ENCODE results near the gene NDOR1. TPM values are rescaled to one million over a fixed set of nuclear protein-coding genes. Genes with fewer than 3 reads are reported as not detected.
A peak's percentile ranks its signal among the peaks of the same experiment; 100 is the strongest.

The NDOR1 gene
- polyA plus RNA-seq, 4 donors: 9.2 to 15.3 (median 12.1) TPM

DNA sequence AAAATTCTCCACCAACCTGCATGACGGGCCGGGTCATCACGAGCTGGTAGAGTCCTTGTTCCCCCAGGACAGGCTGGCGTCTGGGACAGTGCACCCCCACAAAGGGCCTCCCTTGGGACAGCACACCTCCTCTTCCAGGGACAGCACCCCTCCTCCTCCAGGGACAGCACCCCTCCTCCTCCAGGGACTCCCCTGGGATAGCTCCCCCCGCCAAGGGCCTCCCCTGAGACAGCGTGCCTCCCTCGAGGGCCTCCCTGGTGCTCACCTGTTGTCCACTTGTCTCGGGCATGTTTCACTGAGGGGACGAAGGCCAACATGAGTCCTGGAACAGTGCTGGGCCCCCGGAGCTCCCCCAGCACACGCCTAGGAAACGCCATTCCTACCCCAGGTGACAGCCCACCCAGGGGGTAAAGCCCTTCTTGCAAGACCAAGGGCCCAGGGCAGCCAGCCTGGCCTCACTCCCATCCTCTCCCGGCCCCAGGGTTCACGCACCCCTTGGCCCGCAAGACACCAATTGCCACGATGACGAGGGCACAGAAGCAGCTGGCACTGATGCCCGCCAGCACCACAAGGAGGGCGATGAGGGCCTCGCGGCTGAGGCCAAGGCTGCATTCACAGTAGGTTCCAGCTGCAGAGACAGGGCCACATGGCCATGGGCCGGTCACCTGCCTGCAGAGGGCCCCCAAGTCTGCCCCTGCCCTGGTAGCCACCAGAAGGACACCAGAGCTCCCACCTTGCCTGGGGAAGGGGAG lies 34.2 kb upstream of the NDOR1 start:
- H3K36me3 ChIP-seq (ENCODE audit: control insufficient read depth in 3 of 3, insufficient read depth in 2 of 3, low read depth in 1 of 3, low read length in 3 of 3): no peaks in the 10 kb centered on the region
- H3K4me3 ChIP-seq (ENCODE audit: low read depth in 1 of 3, low read length in 3 of 3): no peak overlapping the region
- FAIRE-seq (no peak), DNase-seq (no peak)
- H3K4me1 ChIP-seq (ENCODE audit: control insufficient read depth in 3 of 3, insufficient read depth in 2 of 3, low read depth in 1 of 3, low read length in 2 of 3): peaks cover 0 to 7% (median 5%) of the 10 kb centered on the region in 3 donors
- H3K27me3 ChIP-seq (ENCODE audit: control insufficient read depth in 3 of 3, insufficient read depth in 3 of 3, low read length in 3 of 3): peaks cover 6 to 58% (median 15%) of the 10 kb centered on the region in 3 donors
- 81 to 82% (median 82%) methylated on average over 22 of the region's 22 CpGs for whole genome bisulfite sequencing, 3 donors
- H3K27ac ChIP-seq (ENCODE audit: low read depth in 1 of 3, low read length in 2 of 3): no peak overlapping the region
- no peaks in the 10 kb centered on the region for H3K9me3 ChIP-seq (ENCODE audit: control insufficient read depth in 2 of 2, insufficient read depth in 1 of 2, low read depth in 1 of 2, low read length in 1 of 2)

GRCh38 chr9:137172901-137173795 lies 32.4 kb upstream of the NDOR1 start:
- Histone ChIP-seq H3K4me1 (ENCODE audit: control insufficient read depth in 3 of 3, insufficient read depth in 2 of 3, low read depth in 1 of 3, low read length in 2 of 3) (peaks cover 0 to 7% (median 5%) of the 10 kb centered on the region in 3 donors), H3K27ac (ENCODE audit: low read depth in 1 of 3, low read length in 2 of 3) (peak overlapping the region in 1 of 3 donors; percentile 23), H3K27me3 (ENCODE audit: control insufficient read depth in 3 of 3, insufficient read depth in 3 of 3, low read length in 3 of 3) (peaks cover 6 to 41% (median 9%) of the 10 kb centered on the region in 3 donors), H3K36me3 (ENCODE audit: control insufficient read depth in 3 of 3, insufficient read depth in 2 of 3, low read depth in 1 of 3, low read length in 3 of 3) (peaks cover 0 to 15% (median 3%) of the 10 kb centered on the region in 3 donors), H3K4me3 (ENCODE audit: low read depth in 1 of 3, low read length in 3 of 3) (no peak overlapping the region), H3K9me3 (ENCODE audit: control insufficient read depth in 2 of 2, insufficient read depth in 1 of 2, low read depth in 1 of 2, low read length in 1 of 2) (no peaks in the 10 kb centered on the region)
- DNase-seq (no peak), FAIRE-seq (no peak)
- 21 to 53% (median 30%) methylated on average over 18 to 21 of the region's 21 CpGs for WGBS, 3 donors

GRCh38 chr9:137173796-137174664 lies 31.5 kb upstream of the NDOR1 start:
- peaks cover 6 to 34% (median 9%) of the 10 kb centered on the region in 3 donors for H3K27me3 ChIP-seq (ENCODE audit: control insufficient read depth in 3 of 3, insufficient read depth in 3 of 3, low read length in 3 of 3)
- no peak for FAIRE-seq

GRCh38 chr9:137174722-137175293 lies 30.7 kb upstream of the NDOR1 start:
- H3K27me3 ChIP-seq (ENCODE audit: control insufficient read depth in 3 of 3, insufficient read depth in 3 of 3, low read length in 3 of 3): peaks cover 0 to 33% (median 9%) of the 10 kb centered on the region in 3 donors
- no peak overlapping the region for H3K27ac ChIP-seq (ENCODE audit: low read depth in 1 of 3, low read length in 2 of 3)
- 5 to 39% (median 21%) methylated on average over 30 to 34 of the region's 34 CpGs for WGBS, 3 donors
- DNase-seq (no peak), FAIRE-seq (no peak)
- H3K36me3 ChIP-seq (ENCODE audit: control insufficient read depth in 3 of 3, insufficient read depth in 2 of 3, low read depth in 1 of 3, low read length in 3 of 3): peaks cover 3 to 32% (median 11%) of the 10 kb centered on the region in 3 donors
- peaks cover 0 to 5% (median 4%) of the 10 kb centered on the region in 3 donors for H3K4me1 ChIP-seq (ENCODE audit: control insufficient read depth in 3 of 3, insufficient read depth in 2 of 3, low read depth in 1 of 3, low read length in 2 of 3)
- no peaks in the 10 kb centered on the region for H3K9me3 ChIP-seq (ENCODE audit: control insufficient read depth in 2 of 2, insufficient read depth in 1 of 2, low read depth in 1 of 2, low read length in 1 of 2)
- H3K4me3 ChIP-seq (ENCODE audit: low read depth in 1 of 3, low read length in 3 of 3): no peak overlapping the region

More at GRCh38 chr9:137173796-137174664, 31.5 kb upstream of the NDOR1 start:
- Histone ChIP-seq H3K4me1 (ENCODE audit: control insufficient read depth in 3 of 3, insufficient read depth in 2 of 3, low read depth in 1 of 3, low read length in 2 of 3) (peaks cover 0 to 7% (median 5%) of the 10 kb centered on the region in 3 donors), H3K4me3 (ENCODE audit: low read depth in 1 of 3, low read length in 3 of 3) (no peak overlapping the region), H3K36me3 (ENCODE audit: control insufficient read depth in 3 of 3, insufficient read depth in 2 of 3, low read depth in 1 of 3, low read length in 3 of 3) (peaks cover 3 to 24% (median 10%) of the 10 kb centered on the region in 3 donors), H3K27ac (ENCODE audit: low read depth in 1 of 3, low read length in 2 of 3) (no peak overlapping the region), H3K9me3 (ENCODE audit: control insufficient read depth in 2 of 2, insufficient read depth in 1 of 2, low read depth in 1 of 2, low read length in 1 of 2) (no peaks in the 10 kb centered on the region)
- 46 to 74% (median 60%) methylated on average over 40 to 45 of the region's 45 CpGs for WGBS, 3 donors
- no peak for DNase-seq

DNA sequence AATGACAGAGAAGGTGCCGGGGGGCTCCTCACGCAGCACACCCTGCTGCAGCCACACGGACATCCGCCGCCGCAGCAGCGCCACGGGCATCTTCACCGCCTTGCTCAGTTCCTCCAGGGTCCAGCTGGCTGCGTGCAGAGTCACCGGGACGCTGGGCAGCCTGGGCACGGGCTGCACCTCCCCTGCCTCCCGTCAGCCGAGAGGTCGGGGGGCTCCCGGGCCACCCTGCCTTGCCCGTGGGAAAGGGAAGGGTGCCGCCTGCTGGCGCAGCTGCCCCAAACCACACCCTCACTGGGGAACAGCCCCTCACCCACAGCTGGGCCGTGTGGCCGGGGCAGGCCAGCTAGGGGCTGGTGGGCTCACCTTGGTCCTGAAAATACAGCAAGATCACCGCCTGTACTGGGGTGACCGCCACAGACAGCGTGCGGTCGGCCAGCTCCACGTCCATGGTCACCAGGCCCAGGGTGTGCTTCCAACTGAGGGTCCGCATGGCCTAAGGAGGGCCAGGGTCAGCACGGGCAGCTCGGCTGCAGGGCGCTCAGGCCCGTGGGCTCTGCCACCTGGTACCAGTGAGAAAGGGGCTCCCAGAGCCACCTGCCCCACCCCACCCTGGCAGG lies 30.0 kb upstream of the NDOR1 start:
- 20 to 38% (median 30%) methylated on average over 23 to 33 of the region's 33 CpGs for WGBS, 3 donors

GRCh38 chr9:137176302-137177182 lies 29.0 kb upstream of the NDOR1 start:
- DNase-seq: peak; percentile 67 to 77
- peaks cover 0 to 16% (median 2%) of the 10 kb centered on the region in 3 donors for H3K27me3 ChIP-seq (ENCODE audit: control insufficient read depth in 3 of 3, insufficient read depth in 3 of 3, low read length in 3 of 3)
- no peak for FAIRE-seq
- no peak overlapping the region for H3K27ac ChIP-seq (ENCODE audit: low read depth in 1 of 3, low read length in 2 of 3)
- WGBS, 3 donors: 31 to 50% (median 44%) methylated on average over 17 of the region's 17 CpGs
- H3K36me3 ChIP-seq (ENCODE audit: control insufficient read depth in 3 of 3, insufficient read depth in 2 of 3, low read depth in 1 of 3, low read length in 3 of 3): peaks cover 9 to 49% (median 13%) of the 10 kb centered on the region in 3 donors
- H3K9me3 ChIP-seq (ENCODE audit: control insufficient read depth in 2 of 2, insufficient read depth in 1 of 2, low read depth in 1 of 2, low read length in 1 of 2): no peaks in the 10 kb centered on the region
- no peak overlapping the region for H3K4me3 ChIP-seq (ENCODE audit: low read depth in 1 of 3, low read length in 3 of 3)
- H3K4me1 ChIP-seq (ENCODE audit: control insufficient read depth in 3 of 3, insufficient read depth in 2 of 3, low read depth in 1 of 3, low read length in 2 of 3): peaks cover 0 to 3% (median 2%) of the 10 kb centered on the region in 3 donors

More for the DNA sequence above, 30.0 kb upstream of the NDOR1 start:
- peaks cover 9 to 38% (median 13%) of the 10 kb centered on the region in 3 donors for H3K36me3 ChIP-seq (ENCODE audit: control insufficient read depth in 3 of 3, insufficient read depth in 2 of 3, low read depth in 1 of 3, low read length in 3 of 3)
- FAIRE-seq: no peak
- DNase-seq: no peak
- H3K27me3 ChIP-seq (ENCODE audit: control insufficient read depth in 3 of 3, insufficient read depth in 3 of 3, low read length in 3 of 3): peaks cover 0 to 27% (median 4%) of the 10 kb centered on the region in 3 donors
- H3K4me3 ChIP-seq (ENCODE audit: low read depth in 1 of 3, low read length in 3 of 3): no peak overlapping the region
- H3K4me1 ChIP-seq (ENCODE audit: control insufficient read depth in 3 of 3, insufficient read depth in 2 of 3, low read depth in 1 of 3, low read length in 2 of 3): peaks cover 0 to 3% (median 2%) of the 10 kb centered on the region in 3 donors
- H3K27ac ChIP-seq (ENCODE audit: low read depth in 1 of 3, low read length in 2 of 3): no peak overlapping the region
- no peaks in the 10 kb centered on the region for H3K9me3 ChIP-seq (ENCODE audit: control insufficient read depth in 2 of 2, insufficient read depth in 1 of 2, low read depth in 1 of 2, low read length in 1 of 2)
